ENCODE results near the gene PDE4B. TPM values are rescaled to one million over a fixed set of nuclear protein-coding genes. Genes with fewer than 3 reads are reported as not detected.

Gene PDE4B
- total and polyA plus RNA-seq, 9 of the 15 experiments (the other 6 are each of a cell fraction or from before 2014, with no cell fraction given) = 0.09 TPM; not detected in 8

DNA sequence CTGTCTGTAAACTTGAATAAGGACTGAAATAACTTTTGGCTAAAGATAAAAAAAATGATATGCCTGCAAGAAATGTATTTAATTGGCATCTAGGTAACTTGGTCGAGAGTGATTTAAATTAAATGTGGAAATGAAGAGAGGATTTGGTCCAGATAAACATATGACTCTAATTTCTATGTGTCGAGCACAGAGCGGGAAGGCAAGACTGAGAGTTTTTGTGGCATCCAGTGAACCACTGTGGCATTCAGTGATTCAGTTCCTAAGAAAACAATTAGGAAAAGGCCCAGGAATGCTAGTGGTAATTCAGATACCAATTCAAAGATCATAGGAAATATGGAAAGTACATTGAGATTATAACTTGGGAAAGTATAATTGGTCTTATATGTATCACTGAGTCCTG, 39.6 kb downstream of the PDE4B start:
- DNase-seq (ENCODE audit: extremely low read depth in 1 of 4, low spot score in 3 of 4) (no peak), FAIRE-seq (no peak), ATAC-seq (no peak)
- H3K9ac ChIP-seq (ENCODE audit: insufficient read depth in 1 of 2, low read depth in 2 of 2, low read length in 2 of 2) = no peak overlapping the region
- H4K20me1 ChIP-seq (replicated peaks; ENCODE audit: control insufficient read depth, insufficient read depth, low read length) = no peaks in the 10 kb centered on the region
- H3K27me3 ChIP-seq (ENCODE audit: control insufficient read depth in 2 of 2, insufficient read depth in 2 of 2, low read length in 2 of 2) = no peaks in the 10 kb centered on the region
- H3K4me2 ChIP-seq (ENCODE audit: insufficient read depth, low read length) = no peak overlapping the region
- CTCF ChIA-PET (ENCODE audit: low intra/inter-chr PET ratio) = no interaction called here
- POLR2A ChIA-PET = no interaction called here
- no TSS peak for BruUV-seq (replicated peaks)
- no peaks in the 10 kb centered on the region for H3K36me3 ChIP-seq (ENCODE audit: control insufficient read depth, insufficient read depth, low read length)
- no peak overlapping the region for H2AFZ ChIP-seq (ENCODE audit: low read depth, low read length)
- no peaks in the 10 kb centered on the region for H3K9me3 ChIP-seq (replicated peaks; ENCODE audit: control insufficient read depth, insufficient read depth, low read depth, low read length)
- no peak overlapping the region for H3K4me3 ChIP-seq
- no peaks in the 10 kb centered on the region for H3K79me2 ChIP-seq (ENCODE audit: control insufficient read depth, insufficient read depth, low read length)
- no peak overlapping the region for H3K27ac ChIP-seq (ENCODE audit: extremely low read depth, low read depth, low read length)
- no peaks in the 10 kb centered on the region for H3K9me1 ChIP-seq (ENCODE audit: control insufficient read depth, insufficient read depth, low read length)
- 4% methylated on average over 3 of the region's 3 CpGs for WGBS (ENCODE audit: insufficient coverage, low coverage, missing lambda C conversion rate)
- in situ Hi-C loops (cut with MboI) (no loop called here), intact Hi-C loops (cut with micrococcal nuclease) (no loop called here)
- no peaks in the 10 kb centered on the region for H3K4me1 ChIP-seq (replicated peaks in 1 of 2; ENCODE audit: control insufficient read depth in 2 of 2, insufficient read depth in 2 of 2, low read length in 2 of 2)
- TF ChIP-seq, protein P1, sequence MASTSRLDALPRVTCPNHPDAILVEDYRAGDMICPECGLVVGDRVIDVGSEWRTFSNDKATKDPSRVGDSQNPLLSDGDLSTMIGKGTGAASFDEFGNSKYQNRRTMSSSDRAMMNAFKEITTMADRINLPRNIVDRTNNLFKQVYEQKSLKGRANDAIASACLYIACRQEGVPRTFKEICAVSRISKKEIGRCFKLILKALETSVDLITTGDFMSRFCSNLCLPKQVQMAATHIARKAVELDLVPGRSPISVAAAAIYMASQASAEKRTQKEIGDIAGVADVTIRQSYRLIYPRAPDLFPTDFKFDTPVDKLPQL (IDR thresholded peaks at IDR 0.05; ENCODE audit: extremely low read depth, insufficient read length) = no peak
- TF ChIP-seq ERF (CRISPR knock-in tag; IDR thresholded peaks at IDR 0.05) = no peak
- TF ChIP-seq TCF3 (CRISPR knock-in tag; IDR thresholded peaks at IDR 0.05) = no peak

DNA sequence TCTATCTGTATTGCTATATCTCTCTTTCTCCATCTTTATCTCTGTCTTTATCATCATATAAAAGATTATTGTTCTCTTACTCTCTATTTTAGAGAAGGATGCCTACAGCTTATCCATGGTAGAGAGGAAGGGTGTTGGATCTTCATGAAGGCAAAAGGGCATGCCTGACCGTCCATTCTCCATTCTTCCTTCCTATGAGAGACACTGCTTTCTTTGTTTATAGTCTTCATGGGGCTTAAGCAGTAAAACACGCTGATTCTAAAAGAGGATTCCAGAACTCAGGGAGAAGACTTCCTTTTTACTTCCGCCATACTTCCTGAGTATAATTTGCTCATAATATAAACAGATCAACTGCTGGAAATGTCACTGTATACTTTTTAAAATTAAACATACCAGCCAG, 44.0 kb downstream of the PDE4B start:
- POLR2A ChIA-PET = interaction anchor here (0.6 to 1.4 kb wide), 2 partner anchors 8 to 535 kb away, joined by 3 to 5 read pairs; no protein-coding TSS in a partner anchor
- CTCF ChIA-PET (ENCODE audit: low intra/inter-chr PET ratio) = no interaction called here
- 3% methylated on average over 3 of the region's 3 CpGs for WGBS (ENCODE audit: insufficient coverage, low coverage, missing lambda C conversion rate)
- TF ChIP-seq THAP12 (CRISPR knock-in tag; IDR thresholded peaks at IDR 0.05) (no peak), ZNF644 (tag; IDR thresholded peaks at IDR 0.05; ENCODE audit: low read depth) (no peak), MEF2A (IDR thresholded peaks at IDR 0.05; ENCODE audit: control insufficient read depth, low read depth, low read length) (no peak), ZNF12 (CRISPR knock-in tag; IDR thresholded peaks at IDR 0.05) (no peak)
- TF ChIP-seq, protein P2, sequence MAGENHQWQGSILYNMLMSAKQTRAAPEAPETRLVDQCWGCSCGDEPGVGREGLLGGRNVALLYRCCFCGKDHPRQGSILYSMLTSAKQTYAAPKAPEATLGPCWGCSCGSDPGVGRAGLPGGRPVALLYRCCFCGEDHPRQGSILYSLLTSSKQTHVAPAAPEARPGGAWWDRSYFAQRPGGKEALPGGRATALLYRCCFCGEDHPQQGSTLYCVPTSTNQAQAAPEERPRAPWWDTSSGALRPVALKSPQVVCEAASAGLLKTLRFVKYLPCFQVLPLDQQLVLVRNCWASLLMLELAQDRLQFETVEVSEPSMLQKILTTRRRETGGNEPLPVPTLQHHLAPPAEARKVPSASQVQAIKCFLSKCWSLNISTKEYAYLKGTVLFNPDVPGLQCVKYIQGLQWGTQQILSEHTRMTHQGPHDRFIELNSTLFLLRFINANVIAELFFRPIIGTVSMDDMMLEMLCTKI (IDR thresholded peaks at IDR 0.05; ENCODE audit: partially characterized antibody) = no peak
- TF ChIP-seq, protein P3, sequence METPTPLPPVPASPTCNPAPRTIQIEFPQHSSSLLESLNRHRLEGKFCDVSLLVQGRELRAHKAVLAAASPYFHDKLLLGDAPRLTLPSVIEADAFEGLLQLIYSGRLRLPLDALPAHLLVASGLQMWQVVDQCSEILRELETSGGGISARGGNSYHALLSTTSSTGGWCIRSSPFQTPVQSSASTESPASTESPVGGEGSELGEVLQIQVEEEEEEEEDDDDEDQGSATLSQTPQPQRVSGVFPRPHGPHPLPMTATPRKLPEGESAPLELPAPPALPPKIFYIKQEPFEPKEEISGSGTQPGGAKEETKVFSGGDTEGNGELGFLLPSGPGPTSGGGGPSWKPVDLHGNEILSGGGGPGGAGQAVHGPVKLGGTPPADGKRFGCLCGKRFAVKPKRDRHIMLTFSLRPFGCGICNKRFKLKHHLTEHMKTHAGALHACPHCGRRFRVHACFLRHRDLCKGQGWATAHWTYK (CRISPR knock-in tag; IDR thresholded peaks at IDR 0.05) = no peak

More for the DNA sequence above, 44.0 kb downstream of the PDE4B start:
- no peaks in the 10 kb centered on the region for H3K36me3 ChIP-seq (ENCODE audit: control insufficient read depth, insufficient read depth, low read length)
- in situ Hi-C loops (cut with MboI) = no loop called here
- ATAC-seq (no peak), FAIRE-seq (no peak), DNase-seq (ENCODE audit: extremely low read depth in 1 of 4, low spot score in 3 of 4) (no peak)
- H3K4me2 ChIP-seq (ENCODE audit: insufficient read depth, low read length) = no peak overlapping the region
- BruUV-seq (replicated peaks) = no TSS peak
- H3K4me1 ChIP-seq (replicated peaks in 1 of 2; ENCODE audit: control insufficient read depth in 2 of 2, insufficient read depth in 2 of 2, low read length in 2 of 2) = no peaks in the 10 kb centered on the region
- no peak overlapping the region for H3K27ac ChIP-seq (ENCODE audit: extremely low read depth, low read depth, low read length)
- H3K9ac ChIP-seq (ENCODE audit: insufficient read depth in 1 of 2, low read depth in 2 of 2, low read length in 2 of 2) = no peak overlapping the region
- H3K9me3 ChIP-seq (replicated peaks; ENCODE audit: control insufficient read depth, insufficient read depth, low read depth, low read length) = no peaks in the 10 kb centered on the region
- no peaks in the 10 kb centered on the region for H3K27me3 ChIP-seq (ENCODE audit: control insufficient read depth in 2 of 2, insufficient read depth in 2 of 2, low read length in 2 of 2)
- H3K79me2 ChIP-seq (ENCODE audit: control insufficient read depth, insufficient read depth, low read length) = no peaks in the 10 kb centered on the region
- H3K9me1 ChIP-seq (ENCODE audit: control insufficient read depth, insufficient read depth, low read length) = no peaks in the 10 kb centered on the region
- H4K20me1 ChIP-seq (replicated peaks; ENCODE audit: control insufficient read depth, insufficient read depth, low read length) = no peaks in the 10 kb centered on the region
- no peak overlapping the region for H2AFZ ChIP-seq (ENCODE audit: low read depth, low read length)
- intact Hi-C loops (cut with micrococcal nuclease) = no loop called here
- no peak overlapping the region for H3K4me3 ChIP-seq
